ENCODE measurements around the gene GNB3. TPM values are rescaled to one million over a fixed set of nuclear protein-coding genes. Genes with fewer than 3 reads are reported as not detected.

Gene GNB3
- polyA plus RNA-seq, 1 of the 3 experiments (the other 2 are of a cell fraction), result 12.9 TPM

DNA sequence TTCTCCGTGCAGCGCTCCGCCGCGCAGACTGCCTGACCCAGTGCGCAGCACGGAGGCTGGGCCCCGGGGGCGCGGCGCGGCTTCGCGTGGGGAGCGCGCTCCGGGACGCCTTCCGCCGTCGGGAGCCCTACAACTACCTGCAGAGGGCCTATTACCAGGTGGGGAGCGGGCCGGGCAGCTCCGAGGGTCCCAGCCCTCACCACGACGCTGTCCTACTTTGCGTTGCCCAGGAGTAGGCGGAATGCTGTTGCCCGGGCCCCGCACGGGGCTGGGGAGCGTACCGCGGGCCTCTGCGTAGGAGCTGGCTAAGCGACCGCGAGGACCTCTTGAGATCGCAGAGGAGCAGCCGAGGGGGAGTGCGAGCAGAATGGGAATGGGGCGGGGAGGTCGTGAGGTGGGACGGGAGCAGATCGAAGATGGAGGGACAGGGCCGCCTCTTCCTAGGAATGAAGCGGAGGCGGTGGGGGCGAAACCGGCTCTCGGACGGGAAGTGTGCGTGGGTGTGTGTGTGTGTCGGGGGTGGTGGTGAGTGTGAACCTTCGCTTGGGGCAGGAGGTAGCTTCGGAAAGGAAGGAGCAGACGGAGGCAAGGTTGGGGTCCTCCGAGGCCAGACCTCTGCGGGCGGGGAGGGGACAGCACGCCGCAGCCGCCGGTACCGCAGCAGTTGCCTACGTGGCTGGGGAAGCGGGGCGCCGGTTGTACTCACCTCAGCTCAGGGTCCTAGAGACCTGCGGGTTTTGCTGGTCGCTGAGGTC lies 11.8 kb upstream of the GNB3 start:
- Histone ChIP-seq H3K9me3 (no peaks in the 10 kb centered on the region), H3K36me3 (replicated peaks in 1 of 2; ENCODE audit: control insufficient read depth in 1 of 2, insufficient read depth in 2 of 2, low read length in 1 of 2) (peaks cover 13 to 33% of the 10 kb centered on the region in 2 experiments), H2AFZ (ENCODE audit: low read depth) (peak overlapping the region; percentile 33; the same call in 1 of the 2 replicates), H3K79me2 (ENCODE audit: insufficient read depth) (peaks cover 31% of the 10 kb centered on the region), H4K20me1 (ENCODE audit: insufficient read depth) (0 out of 2 replicates have a peak, but pooled peaks cover 6% of the 10 kb centered on the region), H3K9ac (peak overlapping the region; percentile 95), H3K4me2 (peak overlapping the region; percentile 94), H3K9me2 (no peaks in the 10 kb centered on the region), H3F3A (replicated peaks; ENCODE audit: insufficient read depth) (peaks cover 8% of the 10 kb centered on the region), H3K4me3 (ENCODE audit: low read depth in 2 of 2, low read length in 1 of 2) (peak overlapping the region; percentile 73 to 79), H3K4me1 (ENCODE audit: control insufficient read depth in 1 of 2, insufficient read depth in 2 of 2, low read depth in 1 of 2, low read length in 1 of 2) (peaks cover 13 to 34% of the 10 kb centered on the region in 2 experiments; a peak in 3 of 4 replicates), H3K27ac (ENCODE audit: low read depth in 2 of 2, low read length in 1 of 2) (peak overlapping the region; percentile 66 to 93), H3K27me3 (ENCODE audit: insufficient read depth) (no peaks in the 10 kb centered on the region)
- 8% methylated on average over 31 of the region's 71 CpGs for WGBS (ENCODE audit: low lambda C conversion rate)
- ChIA-PET CTCF (interaction anchor here (0.6 to 14.1 kb wide), 10 partner anchors 18 to 105 kb away, joined by 3 to 246 read pairs (median 6); partner anchors contain the start of genes CDCA3, COPS7A, GNB3 and MLF2), POLR2A (interaction anchor here (1.0 to 7.0 kb wide), 10 partner anchors 8 to 140 kb away, joined by 3 to 46 read pairs (median 6); partner anchors contain the start of genes CDCA3, COPS7A, GNB3 and MLF2)
- TF ChIP-seq EZH2phosphoT487 (IDR thresholded peaks at IDR 0.05; ENCODE audit: borderline replicate concordance, low read depth) (no peak), SIN3A (IDR thresholded peaks at IDR 0.05; ENCODE audit: borderline replicate concordance, low read depth, low read length) (peak; percentile 53; the same call in 1 of the 2 replicates), MXI1 (IDR thresholded peaks at IDR 0.05; ENCODE audit: low read depth, low read length) (peak; percentile 58), POLR2AphosphoS5 (IDR thresholded peaks at IDR 0.05; ENCODE audit: low read depth, low read length) (no peak; the same call in 1 of the 2 replicates), TAF1 (IDR thresholded peaks at IDR 0.05; ENCODE audit: borderline replicate concordance, low read depth, low read length) (peak; percentile 26; the same call in 1 of the 2 replicates), YY1 (IDR thresholded peaks at IDR 0.05; ENCODE audit: low read depth) (peak; percentile 58; the same call in 1 of the 2 replicates)
- TF ChIP-seq, protein P1, sequence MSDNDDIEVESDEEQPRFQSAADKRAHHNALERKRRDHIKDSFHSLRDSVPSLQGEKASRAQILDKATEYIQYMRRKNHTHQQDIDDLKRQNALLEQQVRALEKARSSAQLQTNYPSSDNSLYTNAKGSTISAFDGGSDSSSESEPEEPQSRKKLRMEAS (IDR thresholded peaks at IDR 0.05; ENCODE audit: low read depth), result peak; percentile 44
- DNase-seq, result peak; percentile 81

DNA sequence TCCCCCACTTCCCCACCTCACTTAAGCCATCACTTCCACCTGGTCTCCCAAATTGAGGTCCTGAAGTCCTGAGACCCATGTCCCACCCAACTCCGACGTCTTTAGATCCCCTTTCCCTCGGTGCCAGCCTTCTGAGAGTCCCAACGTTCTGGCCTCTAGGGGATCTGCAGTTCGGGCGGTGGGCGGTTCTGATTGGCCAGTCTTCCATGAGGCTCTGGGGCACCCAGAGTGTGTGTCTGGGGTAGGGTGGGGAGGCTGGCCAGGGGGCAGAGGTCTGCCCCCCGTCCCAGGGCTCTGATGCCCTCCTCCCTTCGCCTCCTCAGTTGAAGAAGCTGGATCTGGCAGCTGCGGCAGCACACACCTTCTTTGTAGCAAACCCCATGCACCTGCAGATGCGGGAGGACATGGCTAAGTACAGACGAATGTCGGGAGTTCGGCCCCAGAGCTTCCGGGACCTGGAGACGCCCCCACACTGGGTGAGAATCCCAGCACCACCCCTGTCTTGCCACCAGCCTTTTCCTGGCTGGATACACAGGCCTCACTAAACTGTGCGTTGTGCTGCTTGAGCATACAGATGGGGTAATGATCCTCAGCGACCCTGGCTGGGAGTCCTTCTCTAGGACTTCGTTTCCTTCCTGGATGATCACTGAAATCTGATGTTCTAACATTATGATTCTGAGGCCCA lies 11.0 kb upstream of the GNB3 start:
- DNase-seq, result peak; percentile 76
- Histone ChIP-seq H3K27ac (ENCODE audit: low read depth in 2 of 2, low read length in 1 of 2) (peak overlapping the region; percentile 66 to 93), H3K9me3 (no peaks in the 10 kb centered on the region), H4K20me1 (ENCODE audit: insufficient read depth) (0 out of 2 replicates have a peak, but pooled peaks cover 6% of the 10 kb centered on the region), H3F3A (replicated peaks; ENCODE audit: insufficient read depth) (peaks cover 8% of the 10 kb centered on the region), H3K4me1 (ENCODE audit: control insufficient read depth in 1 of 2, insufficient read depth in 2 of 2, low read depth in 1 of 2, low read length in 1 of 2) (peaks cover 13 to 32% of the 10 kb centered on the region in 2 experiments; a peak in 3 of 4 replicates), H3K79me2 (ENCODE audit: insufficient read depth) (peaks cover 31% of the 10 kb centered on the region), H3K27me3 (ENCODE audit: insufficient read depth) (no peaks in the 10 kb centered on the region), H3K9me2 (no peaks in the 10 kb centered on the region), H3K9ac (peak overlapping the region; percentile 95), H3K4me2 (peak overlapping the region; percentile 94), H3K4me3 (ENCODE audit: low read depth in 2 of 2, low read length in 1 of 2) (peak overlapping the region; percentile 73 to 79), H3K36me3 (replicated peaks in 1 of 2; ENCODE audit: control insufficient read depth in 1 of 2, insufficient read depth in 2 of 2, low read length in 1 of 2) (peaks cover 20 to 38% of the 10 kb centered on the region in 2 experiments), H2AFZ (ENCODE audit: low read depth) (0 out of 2 replicates have a peak overlapping the region, but pooled peaks have one; percentile 33)
- TF ChIP-seq MXI1 (IDR thresholded peaks at IDR 0.05; ENCODE audit: low read depth, low read length) (0 out of 2 replicates have a peak, but pooled peaks have one; percentile 0), ELF1 (IDR thresholded peaks at IDR 0.05) (no peak), MEF2A (IDR thresholded peaks at IDR 0.05; ENCODE audit: borderline replicate concordance, low read depth) (no peak)
- TF ChIP-seq, protein P2, sequence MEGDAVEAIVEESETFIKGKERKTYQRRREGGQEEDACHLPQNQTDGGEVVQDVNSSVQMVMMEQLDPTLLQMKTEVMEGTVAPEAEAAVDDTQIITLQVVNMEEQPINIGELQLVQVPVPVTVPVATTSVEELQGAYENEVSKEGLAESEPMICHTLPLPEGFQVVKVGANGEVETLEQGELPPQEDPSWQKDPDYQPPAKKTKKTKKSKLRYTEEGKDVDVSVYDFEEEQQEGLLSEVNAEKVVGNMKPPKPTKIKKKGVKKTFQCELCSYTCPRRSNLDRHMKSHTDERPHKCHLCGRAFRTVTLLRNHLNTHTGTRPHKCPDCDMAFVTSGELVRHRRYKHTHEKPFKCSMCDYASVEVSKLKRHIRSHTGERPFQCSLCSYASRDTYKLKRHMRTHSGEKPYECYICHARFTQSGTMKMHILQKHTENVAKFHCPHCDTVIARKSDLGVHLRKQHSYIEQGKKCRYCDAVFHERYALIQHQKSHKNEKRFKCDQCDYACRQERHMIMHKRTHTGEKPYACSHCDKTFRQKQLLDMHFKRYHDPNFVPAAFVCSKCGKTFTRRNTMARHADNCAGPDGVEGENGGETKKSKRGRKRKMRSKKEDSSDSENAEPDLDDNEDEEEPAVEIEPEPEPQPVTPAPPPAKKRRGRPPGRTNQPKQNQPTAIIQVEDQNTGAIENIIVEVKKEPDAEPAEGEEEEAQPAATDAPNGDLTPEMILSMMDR (IDR thresholded peaks at IDR 0.05), result peak; percentile 43
- ChIA-PET CTCF (interaction anchor here (0.6 to 14.1 kb wide), 12 partner anchors 13 to 106 kb away, joined by 3 to 246 read pairs (median 5); partner anchors contain the start of genes CDCA3, COPS7A, GNB3 and MLF2), POLR2A (interaction anchor here (1.0 to 7.0 kb wide), 7 partner anchors 9 to 140 kb away, joined by 3 to 46 read pairs (median 6); partner anchors contain the start of genes CDCA3, COPS7A, GNB3 and MLF2)
- WGBS (ENCODE audit: low lambda C conversion rate), result 54% methylated on average over 15 of the region's 19 CpGs

Measured in SK-N-SH (cell line).